ENCODE measurements around the gene PPL.
"Not testable (repeated sequence)": the region's sequence is repeated elsewhere in the genome, so short reads cannot be mapped to it uniquely, and the experiment has no call there.

Gene PPL

DNA sequence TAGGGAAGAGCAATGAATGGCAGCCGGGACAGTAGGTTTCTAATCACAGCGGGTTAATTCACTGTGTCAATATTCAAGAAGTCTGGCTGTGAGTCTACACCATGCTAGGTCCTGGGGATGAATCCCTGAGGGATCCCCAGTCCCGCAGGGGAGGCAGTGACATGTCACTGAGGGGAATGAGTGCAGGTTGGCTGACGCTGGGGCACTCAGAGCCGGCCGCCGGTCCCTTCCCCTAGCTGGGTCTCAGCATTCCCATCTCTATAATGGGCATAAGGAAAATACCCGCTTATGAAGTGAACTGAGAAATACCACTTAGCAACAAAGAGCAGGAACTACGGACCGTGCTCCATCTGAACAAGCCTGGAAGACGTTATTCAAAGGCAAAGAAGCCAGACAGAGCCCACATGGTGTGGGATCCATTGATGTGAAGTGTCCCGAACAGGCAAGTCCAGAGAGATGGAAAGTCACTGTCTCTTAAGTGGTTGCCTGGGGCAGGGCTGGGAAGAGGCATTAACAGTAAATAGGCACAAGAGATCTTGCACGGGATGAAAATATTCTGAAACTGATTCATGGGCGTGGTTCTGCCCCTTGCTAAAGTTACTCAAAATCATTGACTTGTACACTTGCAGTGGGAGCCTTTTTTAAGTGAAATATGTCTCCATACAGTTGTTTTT is 31.9 kb downstream of the PPL start:
- no peak for DNase-seq (ENCODE audit: low read depth)

GRCh38 chr16:4904108-4904941 is 32.6 kb downstream of the PPL start:
- DNase-seq (ENCODE audit: low read depth), result no peak

DNA sequence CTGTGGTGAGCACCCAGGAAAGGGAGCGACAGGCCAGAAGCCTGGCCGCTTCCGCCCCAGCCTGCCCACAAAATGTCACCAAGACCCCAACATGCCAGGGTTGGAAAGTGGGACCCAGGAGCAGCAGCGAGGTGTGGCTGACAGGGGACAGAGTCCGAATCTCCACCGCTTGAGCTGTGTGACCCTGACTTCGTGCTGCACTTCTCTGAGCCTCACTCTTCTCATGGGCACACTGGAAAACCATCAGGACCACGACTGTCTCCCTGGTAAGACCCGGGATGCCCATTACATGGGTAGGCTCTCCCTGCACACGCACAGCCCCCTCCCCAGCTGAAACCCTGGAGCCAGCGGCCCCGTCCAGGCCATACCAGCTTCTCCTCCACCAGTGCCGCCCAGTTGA is 34.9 kb downstream of the PPL start:
- no peak for DNase-seq (ENCODE audit: low read depth)

GRCh38 chr16:4900750-4901149 is 36.2 kb downstream of the PPL start:
- DNase-seq (ENCODE audit: low read depth), result no peak

- DNase-seq (ENCODE audit: low read depth), result no peak
These were observed 36.9 kb downstream of the PPL start for GRCh38 chr16:4900036-4900435.

DNA sequence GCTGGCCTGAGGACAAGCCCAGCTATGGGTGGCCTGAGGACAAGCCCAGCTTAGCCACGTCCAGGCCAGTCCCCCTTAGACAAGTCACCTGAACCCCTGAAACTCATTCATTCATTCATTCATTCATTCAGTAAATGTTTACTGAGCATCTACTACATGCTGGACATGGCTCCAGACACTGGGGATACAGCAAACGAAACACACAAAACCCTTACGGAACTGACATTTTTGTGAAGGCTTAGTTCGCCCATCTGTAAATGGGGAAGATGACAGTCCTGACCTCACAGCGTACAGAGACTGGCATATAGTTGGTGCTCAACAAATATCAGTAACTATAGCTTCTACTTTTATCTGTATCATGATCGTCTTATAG is 37.5 kb downstream of the PPL start:
- no peak for DNase-seq (ENCODE audit: low read depth)

GRCh38 chr16:4898811-4899473 is 38.0 kb downstream of the PPL start:
- no peak for DNase-seq (ENCODE audit: low read depth)

DNA sequence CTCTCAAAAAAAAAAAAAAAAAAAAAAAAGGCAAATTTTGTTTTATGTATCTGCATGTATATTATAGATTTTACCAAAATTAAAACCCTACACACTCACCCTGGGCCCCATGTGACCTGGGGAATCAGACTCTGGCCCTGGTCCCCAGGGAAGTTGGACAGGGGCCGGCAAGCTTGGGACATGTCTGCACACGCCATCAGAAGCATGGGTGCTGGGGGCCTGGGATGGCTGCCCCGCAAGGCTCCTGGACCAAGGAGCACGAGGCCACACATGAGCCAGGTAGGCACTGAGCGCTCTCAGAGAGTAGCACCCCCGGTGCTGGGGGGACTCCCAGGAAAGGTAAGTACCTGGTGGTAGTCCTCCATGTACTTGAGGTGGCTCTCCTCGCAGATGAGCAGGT is 39.6 kb downstream of the PPL start:
- DNase-seq (ENCODE audit: low read depth), result no peak

- not testable (repeated sequence) for DNase-seq (ENCODE audit: low read depth)
These were observed 40.2 kb downstream of the PPL start for GRCh38 chr16:4896761-4897160.

GRCh38 chr16:4895366-4895765 is 41.6 kb downstream of the PPL start:
- no peak for DNase-seq (ENCODE audit: low read depth)

DNA sequence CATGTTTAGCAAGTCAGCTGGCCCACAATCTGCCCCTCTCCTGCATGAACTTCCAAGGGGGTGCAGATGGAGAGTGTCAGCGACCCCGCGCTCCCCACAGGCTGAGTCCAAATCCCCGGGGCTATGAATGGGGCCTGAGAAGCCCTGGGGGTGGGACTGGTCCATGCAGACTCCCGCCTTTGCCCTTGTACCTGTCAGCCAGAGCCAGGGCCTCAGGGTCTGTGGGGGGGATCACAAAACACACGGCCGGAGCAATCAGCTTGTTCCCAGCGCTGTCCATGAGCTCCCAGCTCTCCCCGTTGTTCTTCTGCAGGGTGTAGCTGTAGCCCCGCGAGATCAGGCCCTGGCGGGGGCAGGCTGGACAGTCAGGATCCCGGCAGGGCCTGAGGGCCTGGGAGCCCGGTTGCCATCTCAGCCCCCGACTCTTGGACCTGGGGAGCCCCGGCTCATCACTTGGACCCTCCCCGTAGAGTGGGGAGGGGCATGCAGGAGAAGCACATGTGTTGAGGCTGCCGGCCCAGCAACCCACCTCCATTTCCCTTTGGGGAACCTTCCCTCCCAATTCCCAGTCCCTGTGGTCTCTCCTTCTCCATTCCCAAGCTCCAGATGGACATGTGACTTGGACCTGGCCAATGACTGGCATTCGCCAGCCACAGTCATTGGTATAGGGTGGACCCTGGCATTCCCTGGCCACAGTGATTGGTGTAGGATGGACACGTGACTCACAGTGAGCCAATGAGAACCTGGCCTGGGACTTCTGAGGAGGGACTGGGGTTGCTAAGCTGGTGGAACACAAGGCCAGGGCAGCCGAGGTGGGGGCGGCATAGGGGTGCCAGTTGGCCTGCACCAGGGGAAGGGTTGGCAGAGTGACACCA is 42.4 kb downstream of the PPL start:
- no peak for DNase-seq (ENCODE audit: low read depth)

- DNase-seq (ENCODE audit: low read depth), result no peak
These were observed 43.7 kb downstream of the PPL start for GRCh38 chr16:4893103-4893862.

GRCh38 chr16:4892361-4893102 is 44.4 kb downstream of the PPL start:
- no peak for DNase-seq (ENCODE audit: low read depth)

DNA sequence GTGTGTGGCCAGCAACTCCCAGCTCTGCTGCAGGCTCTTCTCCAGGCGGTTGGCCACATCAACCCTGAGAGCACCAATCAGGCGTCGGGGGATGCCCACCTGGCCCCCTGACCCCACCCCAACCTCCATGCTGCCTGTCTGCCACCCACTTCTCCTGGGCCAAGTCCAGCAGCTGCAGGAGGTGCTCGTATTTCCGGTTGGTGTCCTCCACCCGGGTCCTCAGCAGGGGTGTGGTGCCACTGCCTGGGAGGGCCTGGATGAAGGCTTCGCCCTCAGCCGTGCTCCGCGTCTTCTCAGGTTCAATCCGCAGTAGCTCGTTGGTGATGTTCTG is 45.1 kb downstream of the PPL start:
- no peak for DNase-seq (ENCODE audit: low read depth)

DNA sequence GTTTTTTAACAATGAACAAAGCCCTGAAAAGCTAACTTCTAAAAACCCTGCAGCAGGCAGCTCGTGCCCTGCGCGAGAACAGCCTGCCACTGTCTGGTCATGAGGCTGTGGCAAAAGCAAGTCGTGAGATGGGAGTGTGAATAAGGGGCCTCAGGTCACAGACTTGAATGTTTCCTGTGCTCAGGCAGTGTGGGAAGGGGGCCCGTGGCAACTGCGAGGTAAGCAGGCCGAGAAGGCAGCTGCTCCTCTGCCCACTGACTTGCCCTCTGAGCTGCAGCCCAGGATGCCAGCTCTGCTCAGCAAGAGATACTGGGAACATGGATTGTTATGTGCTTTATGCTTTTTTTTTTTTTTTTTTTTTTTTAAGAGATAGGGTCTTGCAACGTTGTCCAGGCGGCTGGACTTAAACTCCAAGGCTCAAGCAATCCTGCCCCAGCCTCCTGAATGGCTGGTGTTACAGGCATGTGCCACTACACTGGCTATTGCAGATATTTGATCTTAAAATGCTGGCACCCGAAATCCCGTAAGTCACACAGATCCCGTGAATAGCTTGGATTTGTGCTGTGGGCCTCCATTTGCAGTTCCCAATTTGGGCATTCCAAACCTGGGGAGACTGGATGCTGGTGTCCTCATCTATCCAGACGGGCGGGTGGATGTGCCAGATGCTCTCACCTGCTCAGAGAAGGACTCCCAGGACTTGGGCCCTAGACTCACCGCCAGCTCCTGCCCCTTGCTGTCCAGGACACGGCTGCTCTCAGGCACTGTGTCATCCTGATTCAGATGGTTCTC is 45.7 kb downstream of the PPL start:
- no peak for DNase-seq (ENCODE audit: low read depth)

DNA sequence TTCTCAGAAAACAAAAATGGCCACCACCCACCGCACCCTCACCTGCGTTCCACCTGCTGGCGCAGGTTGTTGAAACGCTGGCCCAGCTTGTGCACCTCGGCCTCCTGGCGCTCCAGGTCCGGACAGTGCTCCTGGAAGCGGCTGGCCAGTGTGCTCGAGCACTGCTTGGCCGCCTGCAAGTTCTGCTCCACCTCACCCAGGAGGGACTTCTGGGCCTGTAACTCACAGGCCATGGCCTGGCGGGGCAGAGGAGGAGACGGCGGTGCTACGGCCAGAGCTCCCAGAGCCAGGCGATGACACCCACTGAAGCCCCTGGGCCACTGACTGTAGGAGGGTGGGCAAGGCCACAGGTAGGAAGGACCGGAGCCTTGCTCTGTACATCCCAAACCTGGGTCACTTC is 46.3 kb downstream of the PPL start:
- DNase-seq (ENCODE audit: low read depth), result no peak

- no peak for DNase-seq (ENCODE audit: low read depth)
These were observed 46.9 kb downstream of the PPL start for GRCh38 chr16:4890026-4890425.

DNA sequence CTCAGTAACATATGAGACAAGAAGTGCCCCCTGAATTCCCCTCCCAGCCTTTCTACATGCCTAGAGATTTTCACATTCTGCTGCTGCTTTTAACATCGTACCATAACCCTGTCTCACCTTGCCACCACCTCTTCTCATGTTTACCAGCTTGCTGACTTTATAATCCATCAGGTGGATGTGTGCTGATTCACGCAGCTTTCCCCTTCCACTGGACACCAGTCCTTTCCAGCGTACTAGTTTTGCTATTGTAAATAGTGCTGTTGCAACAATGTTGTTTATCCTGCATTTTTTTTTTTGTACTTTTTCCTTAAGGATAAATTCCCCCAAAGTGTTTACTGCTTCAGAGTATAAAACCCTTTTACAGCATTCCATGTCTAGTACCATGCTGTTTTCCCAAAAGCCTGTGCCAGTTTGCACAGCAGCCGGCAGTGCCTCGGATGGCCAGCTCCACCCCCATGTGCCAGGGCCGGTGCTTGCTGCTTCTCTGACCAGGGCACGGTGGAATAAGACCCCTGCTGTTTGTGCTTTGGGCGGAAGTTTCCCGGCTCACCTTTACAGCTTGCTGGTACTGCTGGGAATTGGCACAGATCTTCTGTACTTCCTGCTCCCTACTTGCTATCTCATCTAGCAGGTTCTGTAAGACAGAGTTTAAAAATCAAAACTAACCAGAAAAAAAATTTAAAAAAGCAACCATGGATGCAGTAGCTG is 48.4 kb downstream of the PPL start:
- no peak for DNase-seq (ENCODE audit: low read depth)

- DNase-seq (ENCODE audit: low read depth), result no peak
These were observed 50.8 kb downstream of the PPL start for GRCh38 chr16:4886151-4886550.
